HCT116 (cell line): Measurements from ENCODE around the gene C5orf34. TPM values are rescaled to one million over a fixed set of nuclear protein-coding genes. Genes with fewer than 3 reads are reported as not detected.

Source experiments
- ATAC-seq: fragments of 200-7000 bp; cut with Tn5 transposase; 2 replicates; pipeline ENCODE4 v1.9.1; 2020; ENCODE audit warnings: mild to moderate bottlenecking, moderate library complexity
- BruUV-seq: library from RNA; stranded (reverse); fragments of 400-500 nt; replicated peaks from 2 replicates; lab custom pipeline; 2021; lab: Mats Ljungman, UMichigan
- CTCF ChIA-PET: fragments of 300-600 bp; sonication (Branson Sonifier 250); formaldehyde crosslinking; loops from one replicate; lab custom pipeline; 2021; ENCODE audit warnings: antibody characterized with exemption; lab: Charles Lee
- POLR2A ChIA-PET: fragments of 300-600, 350-600 bp; sonication (Branson Sonifier 250); formaldehyde crosslinking; loops from one replicate; lab custom pipeline; 2021; ENCODE audit warnings: antibody characterized with exemption; lab: Charles Lee
- RAD21 ChIA-PET, 2 experiments: fragments of 300-600 bp; sonication (Branson Sonifier 250); formaldehyde crosslinking; loops; one replicate each; lab custom pipeline; 2023; ENCODE audit warnings: low total read pairs in 2 of 2; ENCODE audit not compliant: uncharacterized antibody in 2 of 2, unreplicated experiment in 2 of 2, low non-redundant PET in 1 of 2; lab: Charles Lee
- DNase-seq: peaks from one replicate; pipeline ENCODE4 v3.0.0-alpha.2; 2010; ENCODE audit warnings: low read depth, low spot score
- H2AFZ ChIP-seq: fragments of 200-600 bp; shearing (Covaris generic), sonication (generic); 2 replicates; pipeline ENCODE4 v1.6.1; 2017; ENCODE audit warnings: low read depth, mixed run types, mixed read lengths, antibody characterized with exemption, low read length; ENCODE audit not compliant: poor library complexity, severe bottlenecking
- H3K27ac ChIP-seq: 2 replicates; pipeline ENCODE4 v1.5.1; 2012; ENCODE audit warnings: low read depth, low read length
- H3K27me3 ChIP-seq: fragments of 200-600 bp; sonication (generic); 2 replicates; pipeline ENCODE4 v1.6.1; 2016; ENCODE audit warnings: mixed run types, low read length, mixed read lengths; ENCODE audit not compliant: insufficient read depth
- H3K36me3 ChIP-seq, 2 experiments: fragments of 200-500 bp in 1 of 2; fragments of 200-600 bp in 1 of 2; sonication (Bioruptor generic) in 1 of 2; sonication (generic) in 1 of 2; 2 replicates each; pipeline versions ENCODE4 v1.5.1 to v1.6.1; 2014 to 2016; ENCODE audit warnings: low read length in 2 of 2, inconsistent platforms in 1 of 2, mixed read lengths in 1 of 2, mixed run types in 1 of 2; ENCODE audit not compliant: insufficient read depth in 2 of 2, control insufficient read depth in 1 of 2
- H3K4me1 ChIP-seq, 2 experiments: fragments of 200-600 bp in 1 of 2; sonication (generic) in 1 of 2; 2 replicates each; pipeline versions ENCODE4 v1.5.1 to v1.6.1; 2012 to 2017; ENCODE audit warnings: low read length in 2 of 2, inconsistent platforms in 1 of 2, mild to moderate bottlenecking in 1 of 2, mixed read lengths in 1 of 2, mixed run types in 1 of 2, moderate library complexity in 1 of 2; ENCODE audit not compliant: insufficient read depth in 2 of 2, control insufficient read depth in 1 of 2
- H3K4me2 ChIP-seq: fragments of 200-600 bp; sonication (generic); 2 replicates; pipeline ENCODE4 v1.6.1; 2017; ENCODE audit warnings: mixed run types, low read length, mixed read lengths
- H3K4me3 ChIP-seq, 2 experiments: fragments of 200-600 bp in 1 of 2; sonication (generic) in 1 of 2; replicated peaks in 1 of 2; 2 replicates each; pipeline ENCODE4 v1.5.1; 2011 to 2016; ENCODE audit warnings: low read length in 2 of 2, control low read depth in 1 of 2, low read depth in 1 of 2, mild to moderate bottlenecking in 1 of 2, mixed read lengths in 1 of 2, mixed run types in 1 of 2
- H3K79me2 ChIP-seq: fragments of 200-600 bp; sonication (generic); 2 replicates; pipeline ENCODE4 v1.6.1; 2017; ENCODE audit warnings: mild to moderate bottlenecking, mixed run types, low read length, moderate library complexity, mixed read lengths; ENCODE audit not compliant: insufficient read depth
- H3K9ac ChIP-seq: fragments of 200-600 bp; sonication (generic); 2 replicates; pipeline ENCODE4 v1.6.1; 2016; ENCODE audit warnings: low read length, mixed read lengths
- H3K9me2 ChIP-seq: fragments of 200-600 bp; sonication (generic), shearing (Covaris generic); 2 replicates; pipeline ENCODE4 v1.6.1; 2017; ENCODE audit warnings: mixed run types, mild to moderate bottlenecking, moderate library complexity; ENCODE audit not compliant: insufficient read depth
- H3K9me3 ChIP-seq, 2 experiments: fragments of 200-500 bp in 1 of 2; fragments of 200-600 bp in 1 of 2; sonication (Bioruptor generic) in 1 of 2; sonication (generic) in 1 of 2; 2 replicates each; pipeline ENCODE4 v1.6.1; 2014 to 2017; ENCODE audit warnings: low read length in 2 of 2, mixed read lengths in 2 of 2, inconsistent platforms in 1 of 2, low read depth in 1 of 2, mild to moderate bottlenecking in 1 of 2, mixed run types in 1 of 2, moderate library complexity in 1 of 2; ENCODE audit not compliant: control insufficient read depth in 1 of 2, insufficient read depth in 1 of 2
- H4K20me1 ChIP-seq: fragments of 200-600 bp; sonication (generic), shearing (Covaris generic); 2 replicates; pipeline ENCODE4 v1.6.1; 2017; ENCODE audit warnings: mixed run types, mild to moderate bottlenecking, moderate library complexity; ENCODE audit not compliant: insufficient read depth
- CEBPB ChIP-seq: IDR thresholded peaks from 2 replicates; pipeline ENCODE4 v1.6.1; 2012; ENCODE audit warnings: low read depth
- EGR1 ChIP-seq: IDR thresholded peaks from 2 replicates; pipeline ENCODE4 v1.6.1; 2012; ENCODE audit warnings: low read depth
- EZH2 ChIP-seq: fragments of 200-600 bp; sonication (generic); IDR thresholded peaks from 2 replicates; pipeline ENCODE4 v1.6.1; 2017; ENCODE audit warnings: antibody characterized with exemption, mixed run types
- FOSL1 ChIP-seq: IDR thresholded peaks from 2 replicates; pipeline ENCODE4 v1.6.1; 2012; ENCODE audit warnings: low read depth
- POLR2AphosphoS5 ChIP-seq: IDR thresholded peaks from 2 replicates; pipeline ENCODE4 v1.6.1; 2011; ENCODE audit warnings: mild to moderate bottlenecking, low read depth, low read length, moderate library complexity
- RAD21 ChIP-seq: IDR thresholded peaks from 2 replicates; pipeline ENCODE4 v1.6.1; 2012; ENCODE audit warnings: low read depth, mild to moderate bottlenecking
- SIN3A ChIP-seq: IDR thresholded peaks from 2 replicates; pipeline ENCODE4 v1.6.1; 2012; ENCODE audit warnings: low read depth
- SP1 ChIP-seq: IDR thresholded peaks from 2 replicates; pipeline ENCODE4 v1.6.1; 2012; ENCODE audit warnings: low read depth
- TCF7L2 ChIP-seq: IDR thresholded peaks from 2 replicates; pipeline ENCODE4 v1.7.0; 2011; ENCODE audit warnings: borderline replicate concordance, inconsistent platforms; ENCODE audit not compliant: insufficient read depth, insufficient read length; ENCODE audit errors: extremely low read depth
- intact Hi-C: fragments of 100-400 bp; cut with micrococcal nuclease; formaldehyde crosslinking; loops from 2 replicates; pipeline ENCODE4 v1.10.0; 2022
- total RNA-seq: library from RNA; stranded (reverse); gene quantifications from one replicate; pipeline ENCODE4 v1.2.1, GENCODE V29; 2021; ENCODE audit not compliant: unreplicated experiment
- TF ChIP-seq, protein P1 (sequence below), 3 experiments: fragments of 200-600 bp in 1 of 3; sonication (generic) in 1 of 3; IDR thresholded peaks in 2 of 3; conservative IDR thresholded peaks in 1 of 3; 2 replicates each; pipeline ENCODE4 v1.5.1; 2012 to 2017; ENCODE audit warnings: low read depth in 2 of 3, low read length in 2 of 3, antibody characterized with exemption in 1 of 3, borderline replicate concordance in 1 of 3, control low read depth in 1 of 3, mild to moderate bottlenecking in 1 of 3, mixed read lengths in 1 of 3, mixed run types in 1 of 3, moderate library complexity in 1 of 3; ENCODE audit not compliant: insufficient read depth in 1 of 3
- TF ChIP-seq, protein P2 (sequence below): IDR thresholded peaks from 2 replicates; pipeline ENCODE4 v1.6.1; 2012
- TF ChIP-seq, protein P3 (sequence below): IDR thresholded peaks from 2 replicates; pipeline ENCODE4 v1.6.1; 2012; ENCODE audit warnings: low read depth

Gene C5orf34
- total RNA-seq, 1 experiment from 2014 or later, result 4.8 TPM

DNA sequence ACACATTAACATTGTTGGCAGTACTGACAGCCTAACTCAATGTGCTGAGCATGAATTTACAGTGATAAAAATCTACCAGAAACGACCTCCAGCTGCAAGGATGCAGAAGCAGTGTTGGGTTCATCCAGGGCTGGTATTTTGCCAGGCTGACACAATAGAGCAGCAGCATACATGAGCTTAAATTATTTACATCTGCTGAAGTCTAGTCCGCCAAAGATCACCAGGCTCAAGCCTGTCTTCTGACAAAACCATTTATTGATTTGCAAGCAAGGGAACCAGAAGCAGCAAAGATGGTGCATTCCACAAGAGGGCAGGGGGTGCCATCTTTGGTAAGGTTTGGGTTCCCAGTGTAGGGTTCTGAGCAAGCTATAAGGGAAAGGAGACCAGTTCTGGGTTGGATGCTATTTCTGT, 8.7 kb upstream of the C5orf34 start:
- RAD21 ChIA-PET, result no interaction called here
- no peak overlapping the region for H3K4me3 ChIP-seq
- H3K36me3 ChIP-seq, result peaks cover 7 to 12% of the 10 kb centered on the region in 2 experiments
- H3K9ac ChIP-seq, result no peak overlapping the region
- no peak overlapping the region for H3K4me2 ChIP-seq
- intact Hi-C loops, result no loop called here
- H2AFZ ChIP-seq, result no peak overlapping the region
- no peaks in the 10 kb centered on the region for H3K9me3 ChIP-seq
- no peaks in the 10 kb centered on the region for H3K79me2 ChIP-seq
- H3K27me3 ChIP-seq, result no peaks in the 10 kb centered on the region
- no peaks in the 10 kb centered on the region for H3K4me1 ChIP-seq
- CTCF ChIA-PET, result no interaction called here
- no peaks in the 10 kb centered on the region for H3K9me2 ChIP-seq
- no peak overlapping the region for H3K27ac ChIP-seq
- H4K20me1 ChIP-seq, result no peaks in the 10 kb centered on the region
- no peak for ATAC-seq
- no peak for DNase-seq
- TF ChIP-seq RAD21 (no peak), CEBPB (no peak), SIN3A (no peak), SP1 (no peak), POLR2AphosphoS5 (no peak), FOSL1 (no peak), EZH2 (no peak)
- TF ChIP-seq, protein P1, sequence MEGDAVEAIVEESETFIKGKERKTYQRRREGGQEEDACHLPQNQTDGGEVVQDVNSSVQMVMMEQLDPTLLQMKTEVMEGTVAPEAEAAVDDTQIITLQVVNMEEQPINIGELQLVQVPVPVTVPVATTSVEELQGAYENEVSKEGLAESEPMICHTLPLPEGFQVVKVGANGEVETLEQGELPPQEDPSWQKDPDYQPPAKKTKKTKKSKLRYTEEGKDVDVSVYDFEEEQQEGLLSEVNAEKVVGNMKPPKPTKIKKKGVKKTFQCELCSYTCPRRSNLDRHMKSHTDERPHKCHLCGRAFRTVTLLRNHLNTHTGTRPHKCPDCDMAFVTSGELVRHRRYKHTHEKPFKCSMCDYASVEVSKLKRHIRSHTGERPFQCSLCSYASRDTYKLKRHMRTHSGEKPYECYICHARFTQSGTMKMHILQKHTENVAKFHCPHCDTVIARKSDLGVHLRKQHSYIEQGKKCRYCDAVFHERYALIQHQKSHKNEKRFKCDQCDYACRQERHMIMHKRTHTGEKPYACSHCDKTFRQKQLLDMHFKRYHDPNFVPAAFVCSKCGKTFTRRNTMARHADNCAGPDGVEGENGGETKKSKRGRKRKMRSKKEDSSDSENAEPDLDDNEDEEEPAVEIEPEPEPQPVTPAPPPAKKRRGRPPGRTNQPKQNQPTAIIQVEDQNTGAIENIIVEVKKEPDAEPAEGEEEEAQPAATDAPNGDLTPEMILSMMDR (IDR thresholded peaks at IDR 0.05 in 2 of 3, conservative IDR thresholded peaks at IDR 0.05 in 1 of 3; ENCODE audit: borderline replicate concordance in 1 of 3, insufficient read depth in 1 of 3, low read depth in 2 of 3, low read length in 2 of 3), result no peak
- TF ChIP-seq, protein P2, sequence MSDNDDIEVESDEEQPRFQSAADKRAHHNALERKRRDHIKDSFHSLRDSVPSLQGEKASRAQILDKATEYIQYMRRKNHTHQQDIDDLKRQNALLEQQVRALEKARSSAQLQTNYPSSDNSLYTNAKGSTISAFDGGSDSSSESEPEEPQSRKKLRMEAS, result no peak
- POLR2A ChIA-PET, result interaction anchor here (1.1 to 2.3 kb wide), 2 partner anchors 9 to 40 kb away, joined by 3 to 8 read pairs; partner anchors contain the start of genes C5orf34 and TMEM267
- BruUV-seq, result no TSS peak

DNA sequence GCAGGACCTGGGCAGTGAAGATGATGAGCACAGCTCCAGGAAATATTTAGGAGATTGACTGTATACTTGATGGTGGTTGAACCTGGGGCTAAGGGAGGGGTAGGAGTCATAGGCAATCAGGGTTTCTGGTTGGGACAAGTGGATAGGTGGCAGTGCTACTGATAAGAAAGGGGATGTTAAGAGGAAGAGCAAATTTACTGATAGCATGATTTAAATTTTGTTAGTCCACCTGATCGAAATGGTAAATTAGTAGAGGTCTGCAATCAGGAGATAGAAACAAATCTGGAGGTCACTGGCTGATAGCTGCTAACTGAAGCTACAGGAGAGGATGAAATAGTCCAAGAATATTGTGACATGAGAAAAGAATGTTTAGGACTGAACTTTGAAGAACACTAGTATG, 5.7 kb upstream of the C5orf34 start:
- H3K9me3 ChIP-seq, result no peaks in the 10 kb centered on the region
- H3K4me3 ChIP-seq, result no peak overlapping the region
- DNase-seq (no peak), ATAC-seq (no peak)
- RAD21 ChIA-PET, result no interaction called here
- H2AFZ ChIP-seq, result no peak overlapping the region
- intact Hi-C loops, result no loop called here
- H3K79me2 ChIP-seq, result no peaks in the 10 kb centered on the region
- H3K4me1 ChIP-seq, result peaks cover 0 to 6% of the 10 kb centered on the region in 2 experiments; a peak in 1 of 4 replicates
- H3K9ac ChIP-seq, result no peak overlapping the region
- no TSS peak for BruUV-seq
- no peaks in the 10 kb centered on the region; a peak in 1 of 4 replicates for H3K36me3 ChIP-seq
- no peaks in the 10 kb centered on the region for H3K27me3 ChIP-seq
- H3K9me2 ChIP-seq, result no peaks in the 10 kb centered on the region
- POLR2A ChIA-PET, result no interaction called here
- no peaks in the 10 kb centered on the region for H4K20me1 ChIP-seq
- no peak overlapping the region for H3K4me2 ChIP-seq
- no peak overlapping the region for H3K27ac ChIP-seq
- CTCF ChIA-PET, result no interaction called here
- TF ChIP-seq POLR2AphosphoS5 (no peak), EGR1 (no peak), TCF7L2 (no peak), EZH2 (no peak), FOSL1 (no peak)
- TF ChIP-seq, protein P2, result no peak
- TF ChIP-seq, protein P3, sequence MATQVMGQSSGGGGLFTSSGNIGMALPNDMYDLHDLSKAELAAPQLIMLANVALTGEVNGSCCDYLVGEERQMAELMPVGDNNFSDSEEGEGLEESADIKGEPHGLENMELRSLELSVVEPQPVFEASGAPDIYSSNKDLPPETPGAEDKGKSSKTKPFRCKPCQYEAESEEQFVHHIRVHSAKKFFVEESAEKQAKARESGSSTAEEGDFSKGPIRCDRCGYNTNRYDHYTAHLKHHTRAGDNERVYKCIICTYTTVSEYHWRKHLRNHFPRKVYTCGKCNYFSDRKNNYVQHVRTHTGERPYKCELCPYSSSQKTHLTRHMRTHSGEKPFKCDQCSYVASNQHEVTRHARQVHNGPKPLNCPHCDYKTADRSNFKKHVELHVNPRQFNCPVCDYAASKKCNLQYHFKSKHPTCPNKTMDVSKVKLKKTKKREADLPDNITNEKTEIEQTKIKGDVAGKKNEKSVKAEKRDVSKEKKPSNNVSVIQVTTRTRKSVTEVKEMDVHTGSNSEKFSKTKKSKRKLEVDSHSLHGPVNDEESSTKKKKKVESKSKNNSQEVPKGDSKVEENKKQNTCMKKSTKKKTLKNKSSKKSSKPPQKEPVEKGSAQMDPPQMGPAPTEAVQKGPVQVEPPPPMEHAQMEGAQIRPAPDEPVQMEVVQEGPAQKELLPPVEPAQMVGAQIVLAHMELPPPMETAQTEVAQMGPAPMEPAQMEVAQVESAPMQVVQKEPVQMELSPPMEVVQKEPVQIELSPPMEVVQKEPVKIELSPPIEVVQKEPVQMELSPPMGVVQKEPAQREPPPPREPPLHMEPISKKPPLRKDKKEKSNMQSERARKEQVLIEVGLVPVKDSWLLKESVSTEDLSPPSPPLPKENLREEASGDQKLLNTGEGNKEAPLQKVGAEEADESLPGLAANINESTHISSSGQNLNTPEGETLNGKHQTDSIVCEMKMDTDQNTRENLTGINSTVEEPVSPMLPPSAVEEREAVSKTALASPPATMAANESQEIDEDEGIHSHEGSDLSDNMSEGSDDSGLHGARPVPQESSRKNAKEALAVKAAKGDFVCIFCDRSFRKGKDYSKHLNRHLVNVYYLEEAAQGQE, result no peak
